ENCODE data around the gene ZNF740. TPM values are rescaled to one million over a fixed set of nuclear protein-coding genes. Genes with fewer than 3 reads are reported as not detected.

ZNF740 gene
- total RNA-seq, 1 experiment from 2014 or later, result 41.2 TPM

DNA sequence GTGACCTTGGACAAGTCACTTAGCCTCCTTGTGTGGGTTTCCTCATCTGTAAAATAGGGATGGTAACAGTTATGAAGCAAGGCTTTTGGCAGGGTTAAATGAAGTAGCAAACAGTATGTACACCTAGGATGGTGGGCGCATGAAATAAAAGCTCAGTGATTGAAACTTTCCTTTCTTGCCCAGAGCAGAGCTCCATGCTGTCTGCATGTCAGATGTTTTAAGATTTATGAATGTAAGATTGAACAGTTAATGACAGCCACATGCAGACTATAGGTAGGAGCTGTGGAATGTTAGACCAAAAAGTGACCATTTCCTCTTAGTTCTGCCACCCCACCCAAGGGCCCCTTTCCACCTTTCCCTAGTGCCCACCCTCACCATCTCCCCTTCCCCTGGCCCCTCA, 14.5 kb downstream of the ZNF740 start:
- no peak overlapping the region for H2BK15ac ChIP-seq (ENCODE audit: low read depth, low read length)
- H3K27ac Mint-ChIP-seq, result no peak overlapping the region
- TF ChIP-seq, protein P1, sequence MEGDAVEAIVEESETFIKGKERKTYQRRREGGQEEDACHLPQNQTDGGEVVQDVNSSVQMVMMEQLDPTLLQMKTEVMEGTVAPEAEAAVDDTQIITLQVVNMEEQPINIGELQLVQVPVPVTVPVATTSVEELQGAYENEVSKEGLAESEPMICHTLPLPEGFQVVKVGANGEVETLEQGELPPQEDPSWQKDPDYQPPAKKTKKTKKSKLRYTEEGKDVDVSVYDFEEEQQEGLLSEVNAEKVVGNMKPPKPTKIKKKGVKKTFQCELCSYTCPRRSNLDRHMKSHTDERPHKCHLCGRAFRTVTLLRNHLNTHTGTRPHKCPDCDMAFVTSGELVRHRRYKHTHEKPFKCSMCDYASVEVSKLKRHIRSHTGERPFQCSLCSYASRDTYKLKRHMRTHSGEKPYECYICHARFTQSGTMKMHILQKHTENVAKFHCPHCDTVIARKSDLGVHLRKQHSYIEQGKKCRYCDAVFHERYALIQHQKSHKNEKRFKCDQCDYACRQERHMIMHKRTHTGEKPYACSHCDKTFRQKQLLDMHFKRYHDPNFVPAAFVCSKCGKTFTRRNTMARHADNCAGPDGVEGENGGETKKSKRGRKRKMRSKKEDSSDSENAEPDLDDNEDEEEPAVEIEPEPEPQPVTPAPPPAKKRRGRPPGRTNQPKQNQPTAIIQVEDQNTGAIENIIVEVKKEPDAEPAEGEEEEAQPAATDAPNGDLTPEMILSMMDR (conservative IDR thresholded peaks at IDR 0.05), result no peak
- H3K79me2 ChIP-seq (ENCODE audit: insufficient read depth, low read length), result no peaks in the 10 kb centered on the region
- H2BK120ac ChIP-seq (ENCODE audit: low read depth, low read length, poor library complexity, severe bottlenecking), result no peak overlapping the region
- WGBS (ENCODE audit: extremely low coverage, insufficient read length, low lambda C conversion rate), result no CpG with 5 or more reads among the region's 1 CpG
- H3K9ac ChIP-seq (ENCODE audit: extremely low read depth, insufficient read length, low read length), result no peak overlapping the region
- no peaks in the 10 kb centered on the region for H3K4me1 ChIP-seq (ENCODE audit: insufficient read depth, low read length)
- peaks cover 85% of the 10 kb centered on the region for H3K27me3 Mint-ChIP-seq (ENCODE audit: low read depth)
- H3K9me3 ChIP-seq (ENCODE audit: control insufficient read depth, low read depth, low read length), result no peaks in the 10 kb centered on the region
- H2AFZ ChIP-seq (ENCODE audit: low read length), result no peak overlapping the region
- H3K18ac ChIP-seq (ENCODE audit: insufficient read length, low read depth, low read length), result no peak overlapping the region
- no peak overlapping the region for H3K4me2 ChIP-seq (ENCODE audit: insufficient read depth, insufficient read length, low read length)
- H3K14ac ChIP-seq (ENCODE audit: insufficient read depth, low read length), result no peak overlapping the region
- H3T11ph ChIP-seq (ENCODE audit: low read length), result no peak overlapping the region
- H3K79me1 ChIP-seq (ENCODE audit: insufficient read depth, low read depth, low read length, poor library complexity, severe bottlenecking), result no peaks in the 10 kb centered on the region
- H3K9me3 Mint-ChIP-seq, result 0 out of 5 replicates have a peak, but pooled peaks cover 0 to 2% of the 10 kb centered on the region in 2 experiments
- H3K4ac ChIP-seq (ENCODE audit: low read depth, low read length), result no peak overlapping the region
- H4K91ac ChIP-seq (ENCODE audit: insufficient read length, low read depth, low read length), result no peak overlapping the region
- no peak overlapping the region for H4K5ac ChIP-seq (ENCODE audit: insufficient read length, low read depth, low read length)
- H3K23me2 ChIP-seq (ENCODE audit: insufficient read length, low read depth, low read length, poor library complexity, severe bottlenecking), result no peaks in the 10 kb centered on the region
- no peak for DNase-seq
- peaks cover 18% of the 10 kb centered on the region; the same call in 1 of the 2 replicates for H3K27me3 ChIP-seq (ENCODE audit: insufficient read depth, low read length)
- H3K36me3 Mint-ChIP-seq (ENCODE audit: insufficient read depth in 1 of 3, low read depth in 3 of 3), result no peaks in the 10 kb centered on the region; a peak in 1 of 7 replicates
- H4K20me1 ChIP-seq (ENCODE audit: control insufficient read depth, insufficient read depth, insufficient read length), result no peaks in the 10 kb centered on the region
- no peak overlapping the region for H2BK5ac ChIP-seq (ENCODE audit: insufficient read length, low read length)
- H3K4me1 Mint-ChIP-seq, result peaks cover 4 to 8% of the 10 kb centered on the region in 2 experiments
- no peak overlapping the region for H2BK20ac ChIP-seq (ENCODE audit: low read depth, low read length, poor library complexity, severe bottlenecking)
- no peak overlapping the region for H3K23ac ChIP-seq (ENCODE audit: insufficient read length, low read depth, low read length)
- H3K27ac ChIP-seq (ENCODE audit: insufficient read length, low read depth, low read length), result no peak overlapping the region
- no peak overlapping the region for H3K56ac ChIP-seq (ENCODE audit: insufficient read length, low read depth, low read length)
- no peak overlapping the region for H3K4me3 Mint-ChIP-seq
- H2BK12ac ChIP-seq (ENCODE audit: insufficient read length, low read depth, low read length), result no peak overlapping the region
- H2AK5ac ChIP-seq (ENCODE audit: insufficient read length, low read length), result no peak overlapping the region
- H4K8ac ChIP-seq (replicated peaks; ENCODE audit: insufficient read length, low read depth, low read length), result no peak overlapping the region
